Liver (tissue), 9 donors: ENCODE results near the gene HEATR5B. TPM values are rescaled to one million over a fixed set of nuclear protein-coding genes. Genes with fewer than 3 reads are reported as not detected.

Experiments used
- DNase-seq: peaks from one replicate; pipeline ENCODE4 v3.0.0-alpha.2; 2017; ENCODE audit warnings: low spot score
- H3K27ac ChIP-seq, 2 donors: one replicate each; pipeline ENCODE4 v1.7.0; 2013; ENCODE audit warnings: inconsistent platforms in 2 of 2, low read length in 2 of 2, control low read depth in 1 of 2, low read depth in 1 of 2, mild to moderate bottlenecking in 1 of 2
- H3K27me3 ChIP-seq, 4 donors: one replicate each; pipeline versions ENCODE4 v1.6.1 to v1.7.0; 2013; ENCODE audit warnings: low read length in 3 of 4, inconsistent platforms in 1 of 4, mild to moderate bottlenecking in 1 of 4, moderate library complexity in 1 of 4; ENCODE audit not compliant: control insufficient read depth in 4 of 4, insufficient read depth in 4 of 4
- H3K36me3 ChIP-seq, 4 donors: one replicate each; pipeline versions ENCODE4 v1.6.1 to v1.7.0; 2013; ENCODE audit warnings: low read length in 3 of 4, mild to moderate bottlenecking in 3 of 4, low read depth in 1 of 4, moderate library complexity in 1 of 4; ENCODE audit not compliant: control insufficient read depth in 4 of 4, insufficient read depth in 3 of 4
- H3K4me1 ChIP-seq, 4 donors: one replicate each; pipeline versions ENCODE4 v1.6.1 to v1.7.0; 2013; ENCODE audit warnings: low read length in 3 of 4, mild to moderate bottlenecking in 3 of 4, moderate library complexity in 1 of 4; ENCODE audit not compliant: control insufficient read depth in 4 of 4, insufficient read depth in 4 of 4
- H3K4me3 ChIP-seq, 3 donors: one replicate each; pipeline versions ENCODE4 v1.6.1 to v1.7.0; 2013; ENCODE audit warnings: low read length in 3 of 3, control low read depth in 1 of 3, low read depth in 1 of 3, mild to moderate bottlenecking in 1 of 3
- H3K9ac ChIP-seq, 2 donors: one replicate each; pipeline ENCODE4 v1.7.0; 2013; ENCODE audit warnings: low read length in 2 of 2, mild to moderate bottlenecking in 2 of 2, moderate library complexity in 2 of 2, control low read depth in 1 of 2, low read depth in 1 of 2
- H3K9me3 ChIP-seq, 4 donors: one replicate each; pipeline versions ENCODE4 v1.6.1 to v1.7.0; 2013; ENCODE audit warnings: low read length in 3 of 4; ENCODE audit not compliant: control insufficient read depth in 4 of 4
- EGR1 ChIP-seq, 2 donors: IDR thresholded peaks; 2 replicates each; pipeline ENCODE4 v1.6.1; 2016 to 2018; ENCODE audit warnings: antibody characterized with exemption in 2 of 2, low read depth in 2 of 2
- FOXA1 ChIP-seq: IDR thresholded peaks from 2 replicates; pipeline ENCODE4 v1.6.1; 2016; ENCODE audit warnings: antibody characterized with exemption
- FOXA2 ChIP-seq: IDR thresholded peaks from 2 replicates; pipeline ENCODE4 v1.6.1; 2016; ENCODE audit warnings: antibody characterized with exemption
- GABPA ChIP-seq, 2 donors: IDR thresholded peaks in 1 of 2; conservative IDR thresholded peaks in 1 of 2; 2 replicates each; pipeline ENCODE4 v1.6.1; 2016; ENCODE audit warnings: antibody characterized with exemption in 2 of 2, mild to moderate bottlenecking in 1 of 2, moderate library complexity in 1 of 2
- HNF4A ChIP-seq, 2 donors: conservative IDR thresholded peaks; 2 replicates each; pipeline ENCODE4 v1.6.1; 2016; ENCODE audit warnings: antibody characterized with exemption in 2 of 2, mild to moderate bottlenecking in 2 of 2
- HNF4G ChIP-seq: IDR thresholded peaks from 2 replicates; pipeline ENCODE4 v1.6.1; 2016; ENCODE audit warnings: antibody characterized with exemption
- JUND ChIP-seq, 2 donors: IDR thresholded peaks; 2 replicates each; pipeline ENCODE4 v1.6.1; 2016; ENCODE audit warnings: antibody characterized with exemption in 2 of 2
- MAX ChIP-seq: IDR thresholded peaks from 2 replicates; pipeline ENCODE4 v1.6.1; 2016; ENCODE audit warnings: antibody characterized with exemption
- NR2F2 ChIP-seq: IDR thresholded peaks from 2 replicates; pipeline ENCODE4 v1.6.1; 2016; ENCODE audit warnings: antibody characterized with exemption
- RAD21 ChIP-seq, 2 donors: IDR thresholded peaks; 2 replicates each; pipeline ENCODE4 v1.6.1; 2016; ENCODE audit warnings: antibody characterized with exemption in 2 of 2, mild to moderate bottlenecking in 2 of 2
- RXRA ChIP-seq, 2 donors: IDR thresholded peaks; 2 replicates each; pipeline ENCODE4 v1.6.1; 2017 to 2018; ENCODE audit warnings: antibody characterized with exemption in 2 of 2, mild to moderate bottlenecking in 1 of 2
- SP1 ChIP-seq: IDR thresholded peaks from 2 replicates; pipeline ENCODE4 v1.6.1; 2018; ENCODE audit warnings: antibody characterized with exemption, mild to moderate bottlenecking
- TAF1 ChIP-seq: conservative IDR thresholded peaks from 2 replicates; pipeline ENCODE4 v1.6.1; 2016; ENCODE audit warnings: antibody characterized with exemption, mild to moderate bottlenecking
- YY1 ChIP-seq: IDR thresholded peaks from 2 replicates; pipeline ENCODE4 v1.6.1; 2016; ENCODE audit warnings: antibody characterized with exemption, mild to moderate bottlenecking
- ZBTB33 ChIP-seq: IDR thresholded peaks from 2 replicates; pipeline ENCODE4 v1.6.1; 2016; ENCODE audit warnings: antibody characterized with exemption
- WGBS: extraction: QIAGEN DNeasy Blood & Tissue Kit; methylation state at CpG from one replicate; pipeline ENCODE4 v1.1.7; 2013; 5-methylcytosine and 5-hydroxymethylcytosine counted together
- polyA plus RNA-seq, 2 donors: library from polyadenylated mRNA; stranded (reverse) in 1 of 2; unstranded in 1 of 2; fragments of 200-250 nt in 1 of 2; fragments of >200 nt in 1 of 2; fragmentation: Nextera tagmentation in 1 of 2; extraction: Ambion mirVana in 1 of 2; gene quantifications; one replicate each; pipeline versions ENCODE4 v1.2.1 to v1.2.3, GENCODE V29; 2013 to 2015
- total RNA-seq, 2 donors: library from RNA; depleted of rRNA; stranded (reverse); fragments of >200 nt; gene quantifications; one replicate each; pipeline ENCODE4 v1.2.3, GENCODE V29; 2014
- TF ChIP-seq, protein P1 (sequence below): IDR thresholded peaks from 2 replicates; pipeline ENCODE4 v1.6.1; 2016; ENCODE audit warnings: antibody characterized with exemption
- TF ChIP-seq, protein P2 (sequence below): IDR thresholded peaks from 2 replicates; pipeline ENCODE4 v1.6.1; 2016; ENCODE audit warnings: antibody characterized with exemption, mild to moderate bottlenecking
- TF ChIP-seq, protein P3 (sequence below): fragments of 150-350 bp; IDR thresholded peaks from 2 replicates; pipeline ENCODE4 v1.5.1; 2017; ENCODE audit warnings: improper control_type of control experiment, low read depth, low read length; ENCODE audit not compliant: missing input control
- donor health status: healthy.
- donor health status: healthy.
- donor health status: healthy.
- donor health status: healthy.
- donor health status: healthy.

Gene HEATR5B
- total and polyA plus RNA-seq, 4 donors = 4.1 to 24.3 (median 11.6) TPM

DNA sequence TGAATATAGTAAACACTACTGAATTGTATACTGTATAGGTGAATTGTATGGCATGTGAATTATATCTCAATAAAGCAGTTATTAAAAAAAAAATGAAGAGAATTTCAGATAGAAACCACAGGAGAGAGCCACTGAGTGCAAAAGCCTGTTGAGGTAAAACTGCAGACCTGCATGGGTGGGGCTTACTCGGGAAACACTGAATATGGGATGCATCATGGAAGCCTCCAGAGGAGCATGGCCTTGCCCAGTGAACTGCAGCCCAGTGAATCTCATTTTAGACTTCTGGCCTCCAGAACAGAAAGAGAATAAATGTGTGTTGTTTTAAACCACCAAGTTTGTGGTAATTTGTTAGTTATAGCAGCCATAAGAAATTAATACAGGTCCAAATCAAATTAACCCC lies 15.9 kb upstream of the HEATR5B start:
- no peak for DNase-seq
- H3K4me3 ChIP-seq = no peak overlapping the region
- H3K27ac ChIP-seq = no peak overlapping the region
- no peaks in the 10 kb centered on the region for H3K9me3 ChIP-seq
- H3K36me3 ChIP-seq = peaks cover under 1 to 39% (median 21%) of the 10 kb centered on the region in 4 donors
- no peak overlapping the region for H3K9ac ChIP-seq
- 80% methylated on average over 1 of the region's 1 CpG for WGBS
- no peak for TF ChIP-seq GABPA (IDR thresholded peaks at IDR 0.05 in 1 of 2, conservative IDR thresholded peaks at IDR 0.05 in 1 of 2)
- TF ChIP-seq, protein P1, sequence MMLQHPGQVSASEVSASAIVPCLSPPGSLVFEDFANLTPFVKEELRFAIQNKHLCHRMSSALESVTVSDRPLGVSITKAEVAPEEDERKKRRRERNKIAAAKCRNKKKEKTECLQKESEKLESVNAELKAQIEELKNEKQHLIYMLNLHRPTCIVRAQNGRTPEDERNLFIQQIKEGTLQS = no peak
- TF ChIP-seq FOXA1 = no peak
- TF ChIP-seq RXRA (IDR thresholded peaks at IDR 0.05) = no peak
- TF ChIP-seq HNF4A (conservative IDR thresholded peaks at IDR 0.05) = no peak
- TF ChIP-seq MAX = no peak
- TF ChIP-seq NR2F2 = no peak
- TF ChIP-seq, protein P2, sequence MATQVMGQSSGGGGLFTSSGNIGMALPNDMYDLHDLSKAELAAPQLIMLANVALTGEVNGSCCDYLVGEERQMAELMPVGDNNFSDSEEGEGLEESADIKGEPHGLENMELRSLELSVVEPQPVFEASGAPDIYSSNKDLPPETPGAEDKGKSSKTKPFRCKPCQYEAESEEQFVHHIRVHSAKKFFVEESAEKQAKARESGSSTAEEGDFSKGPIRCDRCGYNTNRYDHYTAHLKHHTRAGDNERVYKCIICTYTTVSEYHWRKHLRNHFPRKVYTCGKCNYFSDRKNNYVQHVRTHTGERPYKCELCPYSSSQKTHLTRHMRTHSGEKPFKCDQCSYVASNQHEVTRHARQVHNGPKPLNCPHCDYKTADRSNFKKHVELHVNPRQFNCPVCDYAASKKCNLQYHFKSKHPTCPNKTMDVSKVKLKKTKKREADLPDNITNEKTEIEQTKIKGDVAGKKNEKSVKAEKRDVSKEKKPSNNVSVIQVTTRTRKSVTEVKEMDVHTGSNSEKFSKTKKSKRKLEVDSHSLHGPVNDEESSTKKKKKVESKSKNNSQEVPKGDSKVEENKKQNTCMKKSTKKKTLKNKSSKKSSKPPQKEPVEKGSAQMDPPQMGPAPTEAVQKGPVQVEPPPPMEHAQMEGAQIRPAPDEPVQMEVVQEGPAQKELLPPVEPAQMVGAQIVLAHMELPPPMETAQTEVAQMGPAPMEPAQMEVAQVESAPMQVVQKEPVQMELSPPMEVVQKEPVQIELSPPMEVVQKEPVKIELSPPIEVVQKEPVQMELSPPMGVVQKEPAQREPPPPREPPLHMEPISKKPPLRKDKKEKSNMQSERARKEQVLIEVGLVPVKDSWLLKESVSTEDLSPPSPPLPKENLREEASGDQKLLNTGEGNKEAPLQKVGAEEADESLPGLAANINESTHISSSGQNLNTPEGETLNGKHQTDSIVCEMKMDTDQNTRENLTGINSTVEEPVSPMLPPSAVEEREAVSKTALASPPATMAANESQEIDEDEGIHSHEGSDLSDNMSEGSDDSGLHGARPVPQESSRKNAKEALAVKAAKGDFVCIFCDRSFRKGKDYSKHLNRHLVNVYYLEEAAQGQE = no peak
- TF ChIP-seq, protein P3, sequence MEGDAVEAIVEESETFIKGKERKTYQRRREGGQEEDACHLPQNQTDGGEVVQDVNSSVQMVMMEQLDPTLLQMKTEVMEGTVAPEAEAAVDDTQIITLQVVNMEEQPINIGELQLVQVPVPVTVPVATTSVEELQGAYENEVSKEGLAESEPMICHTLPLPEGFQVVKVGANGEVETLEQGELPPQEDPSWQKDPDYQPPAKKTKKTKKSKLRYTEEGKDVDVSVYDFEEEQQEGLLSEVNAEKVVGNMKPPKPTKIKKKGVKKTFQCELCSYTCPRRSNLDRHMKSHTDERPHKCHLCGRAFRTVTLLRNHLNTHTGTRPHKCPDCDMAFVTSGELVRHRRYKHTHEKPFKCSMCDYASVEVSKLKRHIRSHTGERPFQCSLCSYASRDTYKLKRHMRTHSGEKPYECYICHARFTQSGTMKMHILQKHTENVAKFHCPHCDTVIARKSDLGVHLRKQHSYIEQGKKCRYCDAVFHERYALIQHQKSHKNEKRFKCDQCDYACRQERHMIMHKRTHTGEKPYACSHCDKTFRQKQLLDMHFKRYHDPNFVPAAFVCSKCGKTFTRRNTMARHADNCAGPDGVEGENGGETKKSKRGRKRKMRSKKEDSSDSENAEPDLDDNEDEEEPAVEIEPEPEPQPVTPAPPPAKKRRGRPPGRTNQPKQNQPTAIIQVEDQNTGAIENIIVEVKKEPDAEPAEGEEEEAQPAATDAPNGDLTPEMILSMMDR = no peak
- no peak for TF ChIP-seq HNF4G
- TF ChIP-seq RAD21 (IDR thresholded peaks at IDR 0.05) = no peak
- no peak for TF ChIP-seq JUND (IDR thresholded peaks at IDR 0.05)
- TF ChIP-seq FOXA2 = no peak
- no peak for TF ChIP-seq ZBTB33
- no peak for TF ChIP-seq YY1
- no peaks in the 10 kb centered on the region for H3K27me3 ChIP-seq
- peaks cover 0 to 4% (median 0%) of the 10 kb centered on the region in 4 donors for H3K4me1 ChIP-seq

- no peak overlapping the region for H3K27ac ChIP-seq
- no peaks in the 10 kb centered on the region for H3K9me3 ChIP-seq
- H3K36me3 ChIP-seq = peaks cover 1 to 52% (median 26%) of the 10 kb centered on the region in 4 donors
- H3K27me3 ChIP-seq = no peaks in the 10 kb centered on the region
- no peak for DNase-seq
- no peak overlapping the region for H3K4me3 ChIP-seq
- H3K9ac ChIP-seq = no peak overlapping the region
- peaks cover 0 to 4% (median 0%) of the 10 kb centered on the region in 4 donors for H3K4me1 ChIP-seq
- WGBS = 95% methylated on average over 4 of the region's 4 CpGs
- TF ChIP-seq, protein P1 = no peak
- no peak for TF ChIP-seq MAX
- TF ChIP-seq SP1 = no peak
- no peak for TF ChIP-seq JUND (IDR thresholded peaks at IDR 0.05)
- TF ChIP-seq TAF1 = no peak
- TF ChIP-seq RAD21 (IDR thresholded peaks at IDR 0.05) = no peak
- no peak for TF ChIP-seq NR2F2
- no peak for TF ChIP-seq EGR1 (IDR thresholded peaks at IDR 0.05; ENCODE audit: low read depth in 2 of 2)
- TF ChIP-seq FOXA2 = no peak
- TF ChIP-seq, protein P2 = no peak
These were observed 14.4 kb upstream of the HEATR5B start for GRCh38 chr2:37098416-37099118.
